ENCODE measurements around the gene C4orf50.

Gene C4orf50

DNA sequence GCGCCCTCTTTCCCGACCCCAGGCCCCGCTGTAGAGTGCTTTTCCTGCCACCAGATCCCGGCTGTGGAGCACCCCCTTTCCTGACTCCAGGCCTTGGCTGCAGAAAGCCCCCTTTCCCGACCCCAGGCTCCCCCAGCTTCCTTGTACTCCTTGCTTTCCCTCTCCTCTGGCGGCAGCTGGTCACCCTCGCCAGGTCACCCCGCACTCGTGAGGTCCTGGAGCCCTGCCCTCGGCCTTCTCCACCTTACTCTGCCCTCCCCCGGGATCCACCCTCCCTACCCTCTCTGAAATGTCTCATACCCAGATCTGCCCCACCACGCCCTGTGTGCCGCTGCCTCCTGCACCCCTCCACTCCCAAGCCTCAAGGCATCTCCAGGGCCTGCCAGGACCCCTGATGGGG, 25.0 kb upstream of the C4orf50 start:
- DNase-seq (ENCODE audit: low read depth) = no peak

DNA sequence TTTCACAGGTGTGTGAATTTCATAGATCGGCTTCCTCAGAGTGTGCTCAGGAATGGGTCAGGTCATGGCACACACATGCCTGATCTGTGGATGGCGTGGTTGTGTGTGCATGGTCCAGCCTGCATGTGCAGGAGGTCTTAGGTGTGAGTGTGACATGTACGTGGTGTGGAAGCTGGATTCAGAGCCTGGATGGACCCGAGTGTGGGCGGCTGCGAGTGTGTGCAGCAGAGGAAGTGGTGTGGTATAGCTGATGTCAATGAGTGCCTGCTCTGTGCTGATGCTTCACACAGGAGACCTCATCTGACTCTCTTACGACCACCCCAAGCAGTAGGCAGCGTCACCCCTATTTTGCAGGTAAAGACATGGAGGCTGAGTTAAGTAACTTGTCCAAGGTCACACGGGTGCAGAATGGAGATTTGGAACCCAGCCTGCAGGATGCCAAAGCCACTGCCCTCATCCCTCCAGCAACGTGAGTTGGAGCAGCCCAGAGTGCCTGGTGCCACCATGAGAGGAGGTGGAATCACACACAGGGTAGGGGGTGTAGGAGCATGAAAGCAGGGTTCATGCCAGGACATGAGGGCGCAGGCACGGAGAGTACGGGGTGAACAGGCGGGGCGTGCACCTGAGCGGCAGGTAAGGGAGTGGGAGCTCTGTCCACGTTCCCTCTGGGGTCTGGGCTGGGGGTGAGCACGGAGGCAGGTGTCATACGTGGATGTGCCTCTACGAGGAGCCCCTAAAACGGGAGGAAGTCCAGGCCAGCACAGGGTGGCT, 24.2 kb upstream of the C4orf50 start:
- DNase-seq (ENCODE audit: low read depth) = no peak

DNA sequence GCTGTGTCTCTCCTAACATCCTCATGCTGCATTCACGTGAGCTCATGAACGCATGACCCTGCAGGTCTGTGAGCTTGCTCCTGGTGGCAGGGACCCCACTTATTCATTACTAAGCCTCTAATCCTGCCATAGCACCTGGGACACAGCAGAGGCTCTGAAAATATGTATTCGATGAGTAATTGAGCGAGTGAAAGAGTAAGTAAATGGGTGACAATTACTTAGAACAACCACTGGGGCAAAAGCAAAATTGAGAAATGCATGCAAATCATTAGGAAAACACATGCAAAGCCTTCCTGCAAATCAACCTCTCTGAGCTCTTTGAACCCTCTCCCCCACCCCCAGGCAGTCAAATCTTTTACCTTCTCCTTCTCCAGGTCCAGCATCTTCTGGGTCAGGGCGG, 23.6 kb upstream of the C4orf50 start:
- DNase-seq (ENCODE audit: low read depth) = no peak

DNA sequence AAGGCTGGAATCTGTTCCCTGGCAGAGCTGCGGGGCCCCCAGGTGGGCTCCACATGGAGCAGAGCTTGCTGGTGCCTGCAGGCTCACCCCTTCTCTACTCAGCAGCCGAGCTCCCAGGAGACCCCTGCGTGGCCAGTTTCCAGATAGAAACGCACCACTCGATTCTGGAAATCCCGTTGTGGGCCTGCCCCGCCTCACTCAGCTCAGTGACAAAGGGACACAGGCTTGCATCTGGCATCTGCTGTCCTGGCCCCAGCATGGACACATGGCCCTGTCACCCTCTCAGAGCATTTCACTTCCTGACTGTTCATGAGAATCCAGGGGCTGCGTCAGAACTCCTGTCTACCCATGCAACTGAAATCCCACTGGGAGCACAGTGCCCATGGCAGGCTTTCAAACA, 20.5 kb upstream of the C4orf50 start:
- DNase-seq (ENCODE audit: low read depth) = no peak

DNA sequence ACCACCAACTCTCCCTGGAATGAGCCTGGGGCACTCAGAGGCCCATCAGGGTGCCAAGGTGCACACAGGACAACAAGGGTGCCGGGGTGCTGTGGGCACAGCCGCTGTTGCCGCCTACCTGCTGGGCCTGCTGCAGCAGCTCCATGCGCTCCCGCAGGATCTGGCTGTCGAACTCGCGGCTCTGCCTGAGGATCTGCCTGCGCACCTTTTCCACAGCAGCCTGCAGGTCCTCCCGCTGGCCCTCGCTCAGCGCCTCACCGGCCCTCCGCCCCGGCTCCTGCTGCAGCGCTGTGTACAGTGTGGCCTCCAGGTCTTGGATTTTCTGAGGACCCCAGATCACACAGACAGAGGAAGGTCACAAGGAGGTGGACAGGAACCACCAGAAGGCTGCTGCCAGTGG, 17.6 kb upstream of the C4orf50 start:
- no peak for DNase-seq (ENCODE audit: low read depth)

DNA sequence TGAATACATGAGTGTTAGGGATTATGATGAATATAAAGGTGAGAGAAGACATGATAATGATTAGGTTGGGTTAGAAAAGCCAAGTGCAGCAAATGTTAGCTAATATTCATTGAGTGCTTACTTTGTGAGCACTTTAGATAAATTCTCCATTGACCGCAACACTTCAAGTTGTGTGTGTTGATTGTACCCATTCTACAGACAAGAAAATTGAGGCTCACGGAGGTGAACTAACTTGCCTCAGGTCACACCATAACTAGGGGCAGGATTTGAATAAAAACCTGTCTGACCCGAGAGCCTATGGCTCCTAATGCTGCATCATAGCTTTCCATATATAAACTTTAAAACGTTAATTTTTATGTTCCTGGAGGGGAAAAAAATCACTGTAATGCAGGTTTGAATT, 15.2 kb upstream of the C4orf50 start:
- DNase-seq (ENCODE audit: low read depth) = no peak

DNA sequence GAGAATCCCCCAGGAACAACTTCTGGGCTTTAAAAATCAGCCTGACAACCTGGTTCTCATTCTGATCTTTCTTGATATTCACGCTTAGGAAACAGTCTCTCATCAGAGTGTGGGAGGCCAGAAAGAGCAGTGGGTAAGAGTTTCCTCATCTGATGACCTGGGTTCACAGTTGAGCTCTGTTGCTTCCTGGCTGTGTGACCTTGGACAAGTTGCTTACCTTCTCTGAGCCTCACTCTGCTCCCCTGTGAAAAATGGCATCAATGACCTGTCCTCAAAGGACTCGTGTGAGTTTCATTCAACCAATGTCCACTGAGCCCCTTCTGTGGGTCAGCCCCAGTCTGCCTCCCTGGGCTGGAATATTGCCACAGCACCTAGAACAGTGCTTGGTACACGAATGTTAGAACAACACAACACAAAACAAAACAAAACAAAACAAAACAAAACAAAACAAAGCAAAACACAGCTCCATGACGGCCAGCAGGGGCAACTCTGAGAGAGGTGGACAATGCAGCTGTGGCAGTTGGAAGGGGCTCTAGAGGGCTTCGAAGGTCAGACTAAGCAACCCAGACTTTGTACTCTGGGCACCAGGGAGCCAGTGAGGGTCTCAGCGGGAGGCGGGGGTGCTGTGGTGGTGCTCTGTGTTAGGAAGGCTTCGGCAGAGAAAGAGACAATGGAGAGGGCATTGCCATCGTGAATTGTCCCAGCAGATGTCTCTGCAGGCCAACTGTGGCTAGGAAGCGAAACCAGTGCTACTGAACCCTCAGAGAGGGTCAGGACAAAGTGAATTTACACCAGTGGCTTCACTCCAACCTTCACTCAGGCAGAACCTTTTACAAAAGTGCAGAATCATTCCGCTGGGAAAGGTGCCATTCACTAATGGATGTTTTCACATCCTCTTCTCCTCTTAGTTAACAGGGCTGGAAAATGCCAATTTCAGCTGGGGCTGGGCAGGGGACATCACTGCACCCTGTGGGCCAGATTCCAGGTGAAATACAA, 14.3 kb upstream of the C4orf50 start:
- DNase-seq (ENCODE audit: low read depth) = no peak

DNA sequence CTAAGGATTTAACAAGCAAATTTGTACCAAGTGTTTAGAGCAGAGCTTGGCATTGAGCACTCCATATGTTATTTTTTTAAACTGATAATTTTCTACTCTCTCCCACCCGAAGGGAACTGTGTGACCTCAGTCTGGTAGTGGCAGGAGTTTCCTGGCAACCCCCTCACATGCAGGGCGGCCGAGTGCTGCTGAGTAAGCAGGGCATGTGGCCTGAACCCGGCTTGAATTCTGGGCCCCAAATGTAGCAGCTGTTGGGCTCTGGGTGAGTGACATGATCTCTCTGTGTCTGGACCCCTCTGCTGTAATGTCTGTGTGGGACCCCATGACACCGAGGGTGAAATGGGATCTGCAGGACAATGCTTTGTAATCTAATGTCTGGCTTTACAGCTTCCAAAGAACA, 13.6 kb upstream of the C4orf50 start:
- DNase-seq (ENCODE audit: low read depth) = no peak

DNA sequence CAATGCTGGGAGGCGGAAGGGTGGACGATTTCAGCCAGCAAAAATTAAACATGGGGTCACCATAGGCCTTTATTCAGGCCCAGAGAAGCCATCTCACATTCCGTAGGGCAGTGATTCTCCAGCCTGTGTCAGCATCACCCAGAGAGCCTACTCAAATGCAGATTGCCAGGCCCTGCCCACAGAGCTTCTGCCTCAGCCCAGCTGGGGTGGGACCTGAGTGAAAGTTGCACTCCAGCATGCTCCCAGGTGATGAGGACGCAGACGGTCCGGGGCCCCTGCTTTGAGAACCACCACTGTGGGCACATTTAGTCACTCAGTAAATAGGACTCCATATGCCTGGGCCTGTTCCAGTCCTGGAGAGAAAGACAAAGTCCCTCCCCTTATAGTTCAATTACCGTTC, 12.4 kb upstream of the C4orf50 start:
- no peak for DNase-seq (ENCODE audit: low read depth)

DNA sequence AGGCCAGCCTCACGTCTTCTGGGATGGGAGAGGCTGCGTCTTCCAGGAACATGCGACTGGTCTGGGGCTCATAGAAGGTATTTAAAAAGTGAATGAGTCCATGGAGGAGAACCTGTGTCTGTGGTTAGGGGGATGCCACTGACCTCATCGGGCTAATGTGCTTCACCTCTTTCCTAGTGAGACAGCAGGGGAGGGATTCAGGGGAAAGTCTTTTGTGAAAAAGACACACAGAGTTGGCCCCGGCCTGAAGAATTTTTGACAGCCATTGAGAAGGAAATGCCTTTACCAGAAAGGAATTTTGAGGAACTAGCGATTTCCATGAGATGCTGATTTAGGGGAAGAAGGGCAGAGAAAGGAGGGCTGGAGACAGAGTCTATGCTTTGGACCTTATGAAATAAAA, 11.0 kb upstream of the C4orf50 start:
- DNase-seq (ENCODE audit: low read depth) = no peak

DNA sequence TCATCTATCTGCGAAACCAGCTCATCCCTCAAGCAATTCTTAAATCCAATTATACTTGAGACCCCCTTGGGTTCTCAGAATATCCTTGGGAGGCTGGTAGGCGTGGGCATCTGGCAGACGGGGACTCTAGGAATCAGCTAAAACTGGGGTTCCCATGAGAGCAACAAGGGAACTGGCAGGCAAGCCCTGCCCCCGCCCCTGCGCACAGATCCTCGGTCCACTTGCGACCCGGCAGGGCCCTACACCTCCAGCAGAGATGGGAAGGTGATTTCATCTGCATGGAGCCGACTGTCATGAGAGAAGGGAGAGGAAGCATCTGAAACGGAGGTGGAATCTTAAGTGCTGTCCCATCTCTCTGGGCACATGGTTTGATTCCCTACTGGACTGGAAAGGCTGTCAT, 9.9 kb upstream of the C4orf50 start:
- DNase-seq (ENCODE audit: low read depth) = no peak

DNA sequence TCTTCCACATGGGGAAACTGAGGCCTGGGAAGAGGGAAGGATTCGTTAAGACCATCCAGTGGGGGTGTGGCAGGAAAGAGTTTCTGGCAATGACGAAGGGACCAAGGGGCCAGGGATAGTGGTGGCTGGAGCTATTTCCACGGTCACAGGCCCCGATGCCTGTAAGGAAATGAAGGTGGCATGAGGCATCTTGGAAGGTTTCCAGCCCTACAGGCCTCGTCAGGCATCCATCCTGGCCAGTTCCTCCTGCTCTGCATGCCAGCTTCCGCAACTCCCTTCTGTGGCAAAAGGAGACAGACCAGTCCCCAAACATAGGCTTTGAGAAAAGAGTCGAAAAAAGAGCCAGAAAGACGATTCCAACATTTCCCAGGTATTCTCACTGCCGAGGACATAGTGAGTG, 9.2 kb upstream of the C4orf50 start:
- DNase-seq (ENCODE audit: low read depth) = no peak

DNA sequence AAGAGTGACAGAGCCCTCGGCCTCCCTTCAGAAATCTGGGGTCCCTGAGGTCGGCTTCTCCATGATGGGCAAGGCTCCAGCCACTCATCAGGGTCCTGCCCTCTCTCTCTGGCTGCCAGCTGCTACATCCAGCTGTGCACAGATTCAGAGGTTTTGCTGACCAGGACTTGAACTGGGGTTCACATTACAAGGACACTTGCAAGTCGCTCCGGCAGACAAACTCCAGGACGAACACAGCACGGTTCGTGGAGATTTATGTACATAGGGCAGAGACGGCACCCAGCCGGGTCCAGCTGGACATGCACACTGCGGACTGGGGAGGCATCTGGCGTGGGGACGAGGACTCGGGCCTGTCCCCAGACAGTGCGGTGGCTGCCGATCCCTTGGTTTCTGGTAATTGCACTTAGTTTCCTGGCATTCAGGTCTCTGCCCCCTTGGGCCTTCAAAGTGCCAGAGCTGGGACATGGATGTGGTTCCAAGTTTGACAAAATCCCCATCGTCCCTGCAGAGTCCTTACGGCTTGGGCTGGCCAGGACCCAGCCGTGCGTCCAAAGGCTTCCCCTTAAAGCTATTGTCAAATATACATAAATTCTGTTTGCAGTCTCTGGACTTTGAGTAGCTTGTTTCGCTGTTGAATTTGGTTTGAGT, 6.2 kb upstream of the C4orf50 start:
- no peak for DNase-seq (ENCODE audit: low read depth)

DNA sequence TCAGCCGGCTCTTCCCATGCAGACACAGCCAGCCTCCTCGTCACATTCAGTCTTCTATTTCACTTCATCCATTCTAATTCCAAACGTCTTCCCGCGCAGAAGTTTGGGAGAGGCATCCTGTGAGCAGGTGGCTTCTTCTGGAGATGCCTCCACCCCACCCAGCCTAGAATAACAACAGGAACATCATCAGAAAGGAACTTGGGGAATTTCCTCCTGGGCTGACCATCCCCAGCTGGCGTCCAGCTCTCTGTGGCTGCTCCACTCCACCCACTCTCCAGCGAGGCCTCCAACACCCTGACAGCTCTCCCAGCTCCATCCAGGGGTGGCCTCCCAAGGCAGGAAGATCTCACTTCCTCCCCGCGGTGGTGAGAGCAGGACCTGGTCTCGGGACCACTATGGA, 5.5 kb upstream of the C4orf50 start:
- no peak for DNase-seq (ENCODE audit: low read depth)

DNA sequence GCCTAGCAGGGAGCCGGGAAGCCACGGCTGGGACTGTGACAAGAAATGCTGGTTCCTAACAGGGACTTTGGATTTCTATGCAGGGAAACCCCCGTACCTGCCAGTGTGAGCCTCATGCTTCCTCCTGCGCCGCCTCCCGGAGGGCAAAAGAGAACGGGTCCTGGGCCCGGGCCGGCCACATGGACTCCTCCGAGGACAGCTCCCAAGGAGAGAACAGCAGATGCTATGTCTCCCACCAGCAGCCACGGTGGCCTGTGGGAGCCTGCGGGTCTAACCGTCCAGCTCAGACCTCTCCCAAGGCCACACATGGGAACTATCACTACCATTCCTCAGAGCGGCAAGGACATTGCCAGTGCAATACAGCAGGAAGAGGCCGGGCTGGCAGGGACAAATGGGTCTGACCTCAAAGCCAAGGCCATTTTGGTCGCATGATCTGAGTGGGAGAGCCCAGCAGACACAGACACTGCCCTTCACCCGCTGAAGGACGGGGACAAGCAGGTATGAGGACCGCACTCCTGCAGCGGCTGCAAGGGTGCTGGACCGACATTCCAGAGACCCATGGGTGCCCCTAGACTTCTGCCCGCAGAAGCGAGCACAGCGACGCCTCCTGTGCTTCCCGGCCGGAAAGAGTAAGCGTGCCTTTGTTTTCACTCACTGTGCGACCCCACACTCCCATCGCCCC, 4.5 kb upstream of the C4orf50 start:
- no peak for DNase-seq (ENCODE audit: low read depth)

DNA sequence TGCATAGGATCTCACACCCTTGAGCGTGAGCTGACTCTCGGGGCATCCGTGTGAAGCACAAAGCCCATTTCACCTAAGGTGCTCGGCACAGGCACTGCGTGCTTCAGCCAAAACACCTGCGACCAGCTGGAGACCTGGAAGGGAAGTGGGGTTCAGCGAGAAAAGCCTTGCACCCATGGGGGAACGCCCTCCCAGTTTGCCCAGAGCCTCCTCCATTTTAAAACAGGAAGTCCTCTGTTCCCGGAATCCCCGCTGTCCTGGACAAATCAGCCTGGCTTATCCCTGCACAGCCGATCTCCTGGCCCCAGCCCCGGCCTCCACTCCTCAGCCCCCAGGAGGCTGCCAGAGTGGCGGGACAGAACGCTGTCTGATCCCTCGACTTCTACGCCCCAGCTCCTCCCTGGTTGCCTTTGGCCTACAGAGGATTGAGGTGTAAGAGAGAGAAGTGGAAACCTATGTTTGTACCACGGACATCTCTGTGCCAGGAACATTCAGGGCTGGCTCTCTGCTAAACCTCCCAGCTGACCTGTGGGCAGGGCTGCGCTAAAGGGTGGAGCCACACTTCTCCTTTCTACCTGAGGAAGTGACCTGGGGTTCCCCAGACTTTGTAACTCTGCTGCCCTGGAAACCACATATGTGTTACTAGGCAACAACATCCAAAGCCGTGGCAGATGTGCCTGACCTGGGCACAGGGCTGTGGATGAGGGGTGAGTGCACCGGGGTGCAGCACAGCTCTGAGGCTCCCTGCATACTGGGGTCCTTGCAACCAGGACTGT, 3.8 kb upstream of the C4orf50 start:
- no peak for DNase-seq (ENCODE audit: low read depth)

DNA sequence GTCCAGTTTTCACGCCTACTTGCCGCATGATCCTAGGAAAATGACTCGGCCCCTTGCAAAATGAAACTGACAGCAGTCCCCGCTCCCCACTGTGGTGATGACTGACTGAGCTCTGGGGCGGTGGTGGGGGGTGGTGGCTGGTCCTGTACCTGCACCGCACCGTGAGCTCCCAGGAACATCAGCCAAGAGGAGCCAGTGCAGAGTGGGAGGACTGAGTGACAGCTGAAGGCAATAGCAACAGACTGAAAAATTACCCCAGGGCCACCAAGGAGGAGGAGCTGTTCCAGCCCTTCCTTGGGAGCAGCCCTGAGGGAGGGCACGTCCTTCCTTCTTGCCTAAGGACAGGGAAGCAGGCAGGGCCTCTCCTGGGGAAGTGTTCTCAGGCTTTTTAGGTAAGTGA, 2.4 kb upstream of the C4orf50 start:
- no peak for DNase-seq (ENCODE audit: low read depth)

DNA sequence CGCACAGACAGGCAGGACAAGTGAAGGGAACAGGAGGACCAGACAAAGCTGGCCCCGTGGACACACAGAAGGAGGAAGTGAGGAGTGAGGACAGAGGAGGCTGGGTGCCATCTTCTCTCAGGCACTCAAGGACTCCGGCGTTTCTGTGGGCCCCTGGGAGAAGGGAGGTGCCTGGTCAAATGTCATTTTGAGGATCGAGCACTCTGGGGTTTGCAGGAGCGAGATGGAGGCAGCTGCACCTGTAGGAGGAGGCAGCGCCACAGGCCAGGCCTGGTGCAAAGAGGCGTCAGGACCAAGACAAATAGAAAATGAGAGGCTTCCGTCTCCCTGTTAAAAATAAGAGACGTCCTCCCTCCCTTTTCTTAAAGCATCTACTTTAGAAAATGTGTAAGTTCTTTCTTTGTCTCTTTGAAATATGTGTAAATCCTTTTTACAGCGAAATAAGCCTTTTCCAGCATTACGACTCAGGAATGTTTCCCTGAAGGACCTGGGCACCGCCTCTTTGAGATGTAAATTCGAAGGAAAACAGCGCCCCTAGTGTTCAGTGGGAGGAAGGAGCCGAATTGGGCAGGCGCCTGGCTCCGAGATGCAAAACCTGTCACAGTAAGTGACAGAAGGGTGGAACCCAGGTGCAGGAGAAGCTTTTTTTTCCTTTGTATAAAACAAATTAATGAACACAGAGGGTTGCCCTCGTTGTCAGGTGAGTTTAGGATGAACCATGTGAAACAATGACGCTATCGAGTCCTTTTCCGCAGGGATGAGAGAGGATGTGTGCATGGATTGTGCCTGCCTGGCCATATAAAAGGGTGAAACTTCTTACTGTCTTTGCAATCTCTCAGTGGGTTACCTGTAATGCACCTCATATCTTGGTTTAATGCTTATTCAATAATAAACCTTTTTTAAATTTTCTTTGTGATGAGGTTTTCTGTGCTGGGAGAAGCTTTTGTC, 1.4 kb upstream of the C4orf50 start:
- no peak for DNase-seq (ENCODE audit: low read depth)

DNA sequence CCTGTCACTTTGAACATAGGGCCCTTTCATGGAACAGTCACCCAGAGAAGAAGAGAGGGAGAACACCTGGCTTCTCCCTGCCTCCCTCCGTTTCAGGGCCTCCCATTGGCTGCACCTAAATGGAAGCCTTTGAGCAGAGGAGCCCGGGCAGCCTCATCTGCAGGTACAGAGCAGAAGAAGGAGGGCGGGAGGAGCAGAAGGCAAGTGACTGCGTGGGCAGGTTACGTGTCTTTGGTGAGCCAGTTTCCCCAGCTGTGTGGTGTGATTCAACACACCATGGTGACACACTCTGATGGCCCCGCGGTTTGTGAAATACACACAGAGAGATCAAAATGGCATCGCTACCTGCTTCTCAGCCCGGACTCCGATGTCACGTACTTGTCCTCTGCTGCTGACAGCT, 431 bp downstream of the C4orf50 start:
- DNase-seq (ENCODE audit: low read depth) = no peak

DNA sequence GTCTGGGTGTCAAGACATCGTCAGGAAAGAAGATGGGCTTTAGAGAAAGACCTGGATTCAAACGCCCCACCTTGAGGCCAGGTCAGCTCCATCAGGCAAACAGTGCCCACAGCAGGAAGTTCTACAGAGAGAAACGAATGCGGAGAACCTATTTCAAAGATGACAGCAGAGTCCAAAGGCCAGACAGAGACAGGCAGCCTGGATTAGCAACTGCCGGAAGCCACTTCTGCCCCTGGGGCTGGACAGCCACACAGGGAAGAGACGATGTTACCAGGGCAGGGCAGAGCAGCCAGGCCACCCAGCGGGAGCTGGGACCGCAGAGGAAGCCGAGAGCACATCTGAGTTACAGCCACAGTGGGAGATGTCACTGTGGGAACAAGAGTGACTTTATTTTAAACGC, 1.2 kb downstream of the C4orf50 start:
- DNase-seq (ENCODE audit: low read depth) = no peak
